IPS-NIHi11 (cell line): ENCODE data around the gene GAGE10.
"Not testable (repeated sequence)": the region's sequence is repeated elsewhere in the genome, so short reads cannot be mapped to it uniquely, and the experiment has no call there.

ENCODE experiments used
- DNase-seq: peaks from one replicate; pipeline ENCODE4 v3.0.0; 2012; ENCODE audit warnings: mixed read lengths, low spot score

The GAGE10 gene

GRCh38 chrX:49276671-49277534, 26.5 kb upstream of the GAGE10 start:
- DNase-seq: no peak

GRCh38 chrX:49277535-49277830, 26.0 kb upstream of the GAGE10 start:
- DNase-seq: no peak

GRCh38 chrX:49278081-49278480, 25.4 kb upstream of the GAGE10 start:
- DNase-seq: no peak

GRCh38 chrX:49282647-49283011, 20.8 kb upstream of the GAGE10 start:
- peak; percentile 18 for DNase-seq

- DNase-seq: no peak
Measured at GRCh38 chrX:49284212-49284611, 19.2 kb upstream of the GAGE10 start.

- DNase-seq: no peak
Measured at GRCh38 chrX:49286136-49286535, 17.3 kb upstream of the GAGE10 start.

GRCh38 chrX:49286581-49286980, 16.9 kb upstream of the GAGE10 start:
- DNase-seq: no peak

GRCh38 chrX:49287665-49288064, 15.8 kb upstream of the GAGE10 start:
- DNase-seq: no peak

- DNase-seq: no peak
Measured at GRCh38 chrX:49290215-49290614, 13.2 kb upstream of the GAGE10 start.

GRCh38 chrX:49291615-49292337, 11.7 kb upstream of the GAGE10 start:
- DNase-seq: peak; percentile 38

- DNase-seq: no peak
Measured at GRCh38 chrX:49292400-49293362, 10.8 kb upstream of the GAGE10 start.

GRCh38 chrX:49299293-49299692, 4.2 kb upstream of the GAGE10 start:
- not testable (repeated sequence) for DNase-seq

GRCh38 chrX:49300703-49301102, 2.7 kb upstream of the GAGE10 start:
- DNase-seq: no peak

GRCh38 chrX:49307775-49308174, 4.3 kb downstream of the GAGE10 start:
- not testable (repeated sequence) for DNase-seq

- no peak for DNase-seq
Measured at GRCh38 chrX:49308604-49309269, 5.3 kb downstream of the GAGE10 start.

GRCh38 chrX:49309401-49309981, 6.0 kb downstream of the GAGE10 start:
- DNase-seq: peak; percentile 33

- no peak for DNase-seq
Measured at GRCh38 chrX:49310371-49310770, 6.9 kb downstream of the GAGE10 start.

- no peak for DNase-seq
Measured at GRCh38 chrX:49312176-49312575, 8.7 kb downstream of the GAGE10 start.

GRCh38 chrX:49316085-49316484, 12.6 kb downstream of the GAGE10 start:
- no peak for DNase-seq

GRCh38 chrX:49321737-49322136, 18.3 kb downstream of the GAGE10 start, which contains the start of gene GAGE12J:
GAGE12J (plus strand) TSS chrX:49322037; CDS start chrX:49323194, 1,157 bp downstream.
- DNase-seq: not testable (repeated sequence)

- not testable (repeated sequence) for DNase-seq
Measured at GRCh38 chrX:49322266-49322665, 18.8 kb downstream of the GAGE10 start.
